Central memory CD8-positive, alpha-beta T cell (primary cell): ENCODE data around the gene PICK1.
A peak's percentile ranks its signal among the peaks of the same experiment; 100 is the strongest.

Experiments
- ATAC-seq: fragments of 150-1000 bp; cut with Tn5 transposase; replicated peaks from 2 replicates; pipeline ENCODE4 v1.10.0; 2022; ENCODE audit warnings: mild to moderate bottlenecking, moderate FRiP score, moderate number of reproducible peaks; ENCODE audit not compliant: poor library complexity, severe bottlenecking; ENCODE audit errors: extremely low read depth
- DNase-seq, 2 donors: peaks; one replicate each; pipeline ENCODE4 v3.0.0; 2021; ENCODE audit warnings: low spot score in 2 of 2
- H3K27ac Mint-ChIP-seq: one replicate; pipeline ENCODE4 v1.8.0; 2022; ENCODE audit warnings: low read depth, mild to moderate bottlenecking, moderate library complexity, mixed read lengths
- H3K27me3 Mint-ChIP-seq: one replicate; pipeline ENCODE4 v1.8.0; 2022; ENCODE audit warnings: mixed read lengths
- H3K36me3 Mint-ChIP-seq: one replicate; pipeline ENCODE4 v1.8.0; 2022; ENCODE audit warnings: mild to moderate bottlenecking, moderate library complexity, mixed read lengths; ENCODE audit not compliant: insufficient read depth
- H3K4me1 Mint-ChIP-seq: one replicate; pipeline ENCODE4 v1.8.0; 2022; ENCODE audit warnings: mixed read lengths
- H3K4me3 Mint-ChIP-seq: one replicate; pipeline ENCODE4 v1.8.0; 2022; ENCODE audit warnings: mild to moderate bottlenecking, moderate library complexity, mixed read lengths
- H3K9me3 Mint-ChIP-seq: one replicate; pipeline ENCODE4 v1.8.0; 2022; ENCODE audit warnings: mixed read lengths

PICK1 gene

DNA sequence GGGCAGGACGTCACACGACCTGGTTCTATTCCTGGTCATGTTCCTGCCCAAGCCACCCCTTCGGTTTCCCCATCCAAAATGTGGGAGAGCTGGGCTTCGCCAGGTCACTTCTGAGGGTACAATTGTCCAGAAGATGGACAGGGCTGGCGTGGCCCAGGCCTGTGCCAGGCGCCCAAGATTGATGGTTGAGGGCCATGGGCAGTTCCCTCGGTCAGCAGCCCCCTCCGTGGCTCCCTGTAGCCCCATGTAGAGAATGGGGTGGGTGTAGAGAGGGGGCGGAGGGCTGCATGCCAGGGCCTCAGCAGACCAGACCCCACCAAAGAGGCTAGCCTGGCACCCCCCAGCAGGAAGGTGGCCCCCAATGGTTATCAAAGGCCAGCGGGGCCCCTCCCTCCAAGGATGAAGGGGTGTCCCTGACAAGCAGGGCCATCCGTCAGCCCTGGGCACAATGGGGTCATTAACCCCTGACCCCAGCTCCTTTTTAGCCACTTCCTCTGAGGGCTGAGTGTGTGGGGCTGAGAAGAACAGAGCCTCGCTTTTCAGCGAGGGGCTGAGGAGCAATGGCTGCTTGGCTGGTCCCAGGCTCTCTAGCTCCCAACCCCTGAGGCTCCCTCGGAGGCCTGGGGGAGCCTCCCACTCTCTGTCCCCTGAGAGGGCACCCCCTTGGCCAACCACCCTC, 11.0 kb upstream of the PICK1 start:
- Mint-ChIP-seq H3K9me3 (no peaks in the 10 kb centered on the region), H3K4me1 (peaks cover 1% of the 10 kb centered on the region), H3K27ac (no peak overlapping the region), H3K4me3 (no peak overlapping the region), H3K27me3 (peaks cover under 1% of the 10 kb centered on the region), H3K36me3 (no peaks in the 10 kb centered on the region)
- DNase-seq: no peak
- no peak for ATAC-seq

DNA sequence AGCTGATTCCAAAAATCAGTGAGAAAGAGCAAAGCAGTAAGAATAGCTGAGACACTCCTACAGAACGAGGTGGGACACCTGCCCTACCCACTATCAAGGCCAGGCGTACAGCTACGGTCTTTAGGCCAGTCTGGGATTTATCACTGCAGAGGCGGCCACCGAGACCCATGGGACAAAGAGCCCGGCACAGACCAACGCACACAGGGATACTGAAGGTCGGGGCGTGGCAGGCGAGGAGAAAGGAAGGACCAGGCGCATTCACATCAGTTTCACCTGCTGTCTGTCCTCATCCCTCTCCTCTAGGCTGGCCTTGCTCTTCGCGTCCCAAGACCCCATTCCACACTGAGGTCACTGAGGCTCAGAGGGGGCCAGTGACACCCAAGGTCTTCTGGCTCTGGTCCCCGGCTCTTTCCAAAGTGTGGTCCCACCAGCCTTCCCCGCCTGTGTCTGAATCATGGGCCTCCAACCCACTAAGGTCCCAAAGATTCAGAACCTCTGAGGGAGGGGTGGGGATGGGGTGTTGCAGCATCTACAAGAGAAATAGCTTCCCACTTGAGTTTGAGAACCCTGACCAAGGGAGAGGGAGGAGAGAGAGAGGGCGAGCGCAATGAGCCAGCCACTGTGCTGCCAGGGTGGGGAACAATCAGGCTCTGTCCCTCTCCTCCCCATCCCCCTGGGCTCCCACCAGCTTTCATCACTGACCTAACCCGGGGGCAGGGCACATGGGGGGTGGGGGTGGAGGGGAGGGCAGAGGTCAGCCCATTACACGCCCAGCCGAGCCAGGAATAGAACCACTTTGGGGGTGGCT, 7.2 kb upstream of the PICK1 start:
- Mint-ChIP-seq H3K27ac (no peak overlapping the region), H3K4me1 (peaks cover 5% of the 10 kb centered on the region), H3K4me3 (no peak overlapping the region), H3K9me3 (no peaks in the 10 kb centered on the region), H3K27me3 (no peaks in the 10 kb centered on the region), H3K36me3 (peaks cover 1% of the 10 kb centered on the region)
- ATAC-seq: no peak
- no peak for DNase-seq

DNA sequence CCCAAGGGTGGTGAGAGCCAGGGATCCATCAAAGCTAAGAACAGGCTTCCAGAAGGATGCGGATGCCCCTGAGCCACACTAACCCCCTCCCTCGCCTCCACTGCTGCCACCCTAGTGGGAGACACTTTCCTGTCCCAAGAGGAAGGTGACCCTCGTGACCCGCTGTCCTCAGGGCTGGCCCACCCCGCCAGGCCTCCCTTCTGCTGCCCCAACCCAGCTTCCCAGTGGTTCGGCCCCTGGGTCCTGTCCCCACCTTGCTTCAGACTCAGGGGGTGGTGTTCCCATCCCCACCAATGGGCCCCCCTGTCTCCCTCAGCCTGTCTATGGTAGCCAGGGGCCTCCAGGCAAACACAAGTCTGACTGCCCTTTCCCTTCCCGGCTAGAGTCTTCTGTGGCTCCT, 6.5 kb upstream of the PICK1 start:
- peaks cover 2% of the 10 kb centered on the region for H3K36me3 Mint-ChIP-seq
- no peak overlapping the region for H3K4me3 Mint-ChIP-seq
- no peaks in the 10 kb centered on the region for H3K9me3 Mint-ChIP-seq
- no peak for DNase-seq
- H3K27ac Mint-ChIP-seq: no peak overlapping the region
- H3K4me1 Mint-ChIP-seq: peaks cover 5% of the 10 kb centered on the region
- H3K27me3 Mint-ChIP-seq: no peaks in the 10 kb centered on the region
- ATAC-seq: no peak

DNA sequence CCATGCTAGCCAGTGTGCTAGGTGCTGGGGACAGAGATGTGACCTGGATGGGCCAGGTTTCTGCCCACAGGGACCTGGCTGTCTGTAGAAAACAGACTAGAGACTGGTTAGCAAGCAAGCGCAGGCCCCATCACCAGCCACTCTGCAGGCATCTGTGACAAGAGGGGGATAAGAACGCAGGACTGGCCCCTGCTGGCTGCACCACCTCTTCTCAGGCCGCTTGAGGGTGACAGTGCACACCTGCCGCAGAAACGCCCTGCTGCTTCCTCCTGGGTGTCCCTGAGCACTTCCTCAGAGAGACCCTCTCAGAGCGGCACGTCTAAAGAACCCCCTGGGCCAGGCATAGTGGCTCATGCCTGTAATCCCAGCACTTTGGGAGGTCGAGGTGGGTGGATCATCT, 5.9 kb upstream of the PICK1 start:
- Mint-ChIP-seq H3K4me3 (no peak overlapping the region), H3K27ac (no peak overlapping the region), H3K4me1 (peaks cover 5% of the 10 kb centered on the region), H3K27me3 (no peaks in the 10 kb centered on the region), H3K9me3 (no peaks in the 10 kb centered on the region), H3K36me3 (peaks cover 2% of the 10 kb centered on the region)
- DNase-seq: no peak
- ATAC-seq: no peak

DNA sequence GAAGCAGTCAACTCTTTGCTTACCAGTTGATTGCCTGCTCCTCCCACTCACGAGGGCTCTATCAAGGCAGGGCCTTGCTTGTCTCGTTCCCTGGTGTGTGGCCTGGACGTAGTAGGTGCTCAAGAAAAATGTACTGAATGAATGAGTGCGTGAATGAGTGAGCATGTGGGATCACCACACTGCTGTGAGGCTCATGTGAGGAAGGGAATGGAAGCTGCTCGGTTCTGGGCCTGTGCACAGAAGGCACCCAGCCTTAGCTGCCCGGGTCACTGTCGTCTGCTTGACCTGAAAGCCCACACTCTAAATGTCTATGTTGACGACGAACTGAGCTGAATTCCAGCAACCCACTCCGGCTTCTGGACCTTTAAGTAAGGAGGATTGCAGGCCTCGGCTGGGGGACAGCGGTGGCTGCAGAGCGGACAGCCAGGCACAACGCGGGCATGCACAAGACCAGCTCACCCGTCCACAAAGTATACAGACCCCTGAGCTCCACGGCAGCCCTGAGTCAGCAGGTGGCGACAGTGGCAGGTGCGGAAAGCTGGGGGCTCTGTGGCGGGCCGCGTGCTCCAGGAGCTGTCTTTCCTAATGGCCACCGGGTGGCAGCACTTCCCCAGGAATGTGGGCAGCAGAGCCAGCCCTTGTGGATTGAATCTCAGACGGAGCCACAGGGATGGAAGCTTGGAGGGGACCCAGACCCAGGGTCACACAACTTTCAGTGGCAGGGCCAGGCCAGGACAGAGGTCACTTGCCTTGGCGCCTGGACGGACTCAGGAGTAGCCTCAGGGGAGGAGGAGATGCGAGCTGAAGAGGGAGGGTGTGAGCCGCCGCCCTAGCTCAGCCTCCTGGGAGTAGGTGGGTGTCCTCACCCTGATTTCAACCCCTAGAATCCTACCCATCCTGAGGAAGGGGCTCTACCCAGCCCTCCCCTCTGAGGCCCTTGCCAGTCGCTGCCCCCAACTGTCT, 5.0 kb upstream of the PICK1 start:
- H3K9me3 Mint-ChIP-seq: no peaks in the 10 kb centered on the region
- peak; percentile 64 to 75 for DNase-seq
- no peak overlapping the region for H3K4me3 Mint-ChIP-seq
- ATAC-seq: peak; percentile 77
- H3K27ac Mint-ChIP-seq: no peak overlapping the region
- H3K4me1 Mint-ChIP-seq: peaks cover 13% of the 10 kb centered on the region
- no peaks in the 10 kb centered on the region for H3K27me3 Mint-ChIP-seq
- H3K36me3 Mint-ChIP-seq: peaks cover 9% of the 10 kb centered on the region

DNA sequence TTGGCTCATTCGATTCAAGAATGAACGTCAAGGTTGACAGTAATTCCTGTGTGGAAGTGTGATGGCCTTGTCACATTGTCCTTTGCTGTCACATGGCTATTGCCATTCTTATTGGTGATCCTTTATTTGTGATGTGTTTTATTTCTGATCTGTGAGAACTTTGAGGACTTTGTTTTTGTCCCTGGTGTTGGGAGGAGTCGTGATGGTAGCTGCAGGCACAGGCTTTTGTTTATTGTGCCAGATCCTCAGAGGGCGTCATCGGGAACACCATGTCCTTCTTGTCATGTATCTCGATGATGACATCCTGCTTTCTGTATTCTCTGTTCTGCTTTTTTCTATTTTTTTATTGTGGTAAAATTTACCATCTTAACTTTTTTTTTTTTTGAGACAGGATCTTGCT, 5.6 kb downstream of the PICK1 start:
- Mint-ChIP-seq H3K9me3 (no peaks in the 10 kb centered on the region), H3K4me3 (no peak overlapping the region), H3K27me3 (no peaks in the 10 kb centered on the region), H3K4me1 (peaks cover 8% of the 10 kb centered on the region), H3K27ac (no peak overlapping the region), H3K36me3 (peaks cover 24% of the 10 kb centered on the region)
- ATAC-seq: no peak
- no peak for DNase-seq

DNA sequence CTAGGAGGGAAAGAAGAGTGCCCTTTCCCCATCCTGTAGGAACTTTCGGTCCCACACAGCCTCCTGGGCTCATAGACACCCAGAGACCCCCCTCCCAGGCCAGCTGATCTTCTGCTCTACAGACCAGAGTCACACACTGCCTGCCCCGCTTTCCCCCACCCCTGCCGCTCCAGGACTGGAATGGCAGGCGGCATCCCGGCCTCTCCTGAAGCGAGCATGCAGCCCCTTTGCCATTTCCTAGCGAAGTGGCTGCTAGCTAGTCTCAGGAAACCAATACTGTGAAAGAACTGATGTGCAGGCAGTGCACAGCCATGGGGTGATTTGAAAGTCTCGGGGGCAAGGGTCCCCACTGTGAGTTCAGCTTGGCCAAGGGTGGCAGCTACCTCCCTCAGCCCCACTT, 8.3 kb downstream of the PICK1 start:
- Mint-ChIP-seq H3K4me1 (no peaks in the 10 kb centered on the region), H3K27me3 (no peaks in the 10 kb centered on the region), H3K9me3 (no peaks in the 10 kb centered on the region), H3K27ac (no peak overlapping the region), H3K4me3 (no peak overlapping the region), H3K36me3 (peaks cover 22% of the 10 kb centered on the region)
- ATAC-seq (no peak), DNase-seq (no peak)

DNA sequence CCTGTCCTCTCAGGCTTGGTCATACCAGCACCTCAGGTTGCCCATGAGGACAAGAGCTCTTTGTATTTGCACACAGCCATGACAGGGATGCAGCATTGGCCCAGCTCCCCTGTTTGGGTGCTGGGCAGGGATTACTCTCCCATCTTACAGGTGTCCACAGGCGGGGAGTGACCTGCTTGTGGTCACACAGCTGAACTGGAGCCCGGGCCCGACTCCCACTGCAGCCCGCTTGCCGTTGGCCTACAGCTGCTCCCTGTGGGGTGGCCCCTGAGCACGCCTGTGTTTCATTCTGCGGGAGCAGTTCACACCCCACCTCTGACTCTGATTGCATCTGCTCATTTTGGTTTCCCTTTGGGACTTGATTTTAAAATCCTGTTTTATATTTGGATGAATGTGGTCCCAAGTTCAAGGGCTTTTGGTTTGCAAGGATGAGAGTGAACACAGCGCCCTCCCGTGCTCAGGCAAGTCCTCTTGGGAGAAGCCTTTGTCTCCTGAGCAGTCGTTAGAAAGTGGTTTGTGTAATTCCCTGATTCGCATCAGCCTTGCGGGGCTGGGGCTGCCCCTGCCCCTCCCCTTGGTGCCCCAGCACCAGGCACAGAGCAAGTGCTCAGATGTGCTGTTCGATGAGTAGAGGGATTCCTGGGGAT, 9.3 kb downstream of the PICK1 start:
- Mint-ChIP-seq H3K4me1 (no peaks in the 10 kb centered on the region), H3K27me3 (no peaks in the 10 kb centered on the region), H3K9me3 (no peaks in the 10 kb centered on the region), H3K36me3 (peaks cover 22% of the 10 kb centered on the region), H3K27ac (no peak overlapping the region), H3K4me3 (no peak overlapping the region)
- DNase-seq: no peak
- no peak for ATAC-seq

DNA sequence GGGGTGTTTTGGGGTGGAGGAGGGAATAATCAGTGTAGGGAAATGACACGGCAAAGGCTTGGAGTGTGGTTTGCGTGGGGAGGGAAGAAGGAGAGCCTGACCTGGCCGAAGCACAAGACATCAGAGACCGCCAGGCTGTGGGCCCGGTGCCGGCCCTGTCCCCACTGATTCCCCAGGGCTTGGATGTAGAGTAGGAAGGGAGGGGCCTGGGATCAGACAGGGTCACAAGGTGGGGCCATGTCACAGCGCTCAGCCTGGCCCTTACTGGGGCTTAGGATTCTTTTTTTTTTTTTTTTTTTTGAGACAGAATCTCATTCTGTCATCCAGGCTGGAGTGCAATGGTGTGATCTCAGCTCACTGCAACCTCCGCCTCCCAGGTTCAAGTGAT, 9.8 kb downstream of the PICK1 start:
- no peak overlapping the region for H3K27ac Mint-ChIP-seq
- DNase-seq: no peak
- H3K4me3 Mint-ChIP-seq: no peak overlapping the region
- no peaks in the 10 kb centered on the region for H3K27me3 Mint-ChIP-seq
- H3K4me1 Mint-ChIP-seq: no peaks in the 10 kb centered on the region
- H3K36me3 Mint-ChIP-seq: peaks cover 20% of the 10 kb centered on the region
- ATAC-seq: no peak
- H3K9me3 Mint-ChIP-seq: no peaks in the 10 kb centered on the region

DNA sequence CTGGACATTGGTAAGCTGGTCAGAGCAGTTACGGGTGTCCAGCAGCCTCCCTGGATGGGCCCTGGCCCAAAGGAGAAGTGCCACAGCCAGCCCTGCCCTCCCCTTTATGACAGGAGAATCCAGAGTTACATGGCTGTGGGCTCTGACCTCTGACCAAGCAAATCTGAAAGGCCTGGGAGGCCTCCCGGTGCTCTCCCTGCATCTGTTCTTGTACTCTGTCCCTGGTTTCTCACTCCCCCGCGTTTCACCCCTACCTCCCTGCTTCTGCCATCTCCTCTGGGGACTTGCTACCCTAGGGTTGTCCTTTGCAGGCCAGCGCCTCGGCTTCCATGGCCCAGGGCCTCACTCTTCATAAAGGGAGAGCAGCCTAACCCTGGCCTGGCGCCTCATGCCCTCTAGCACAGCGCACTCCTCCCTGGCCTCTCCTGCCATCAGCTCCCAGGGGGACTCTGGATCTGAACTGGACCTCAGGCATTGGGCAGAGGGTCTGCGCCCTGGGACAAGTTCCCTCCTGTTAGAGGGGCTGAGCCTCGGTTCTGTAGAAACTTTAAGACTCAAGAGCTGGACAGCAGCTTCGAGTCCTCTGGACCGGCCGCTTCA, 10.7 kb downstream of the PICK1 start:
- no peak overlapping the region for H3K4me3 Mint-ChIP-seq
- H3K4me1 Mint-ChIP-seq: no peaks in the 10 kb centered on the region
- H3K9me3 Mint-ChIP-seq: no peaks in the 10 kb centered on the region
- DNase-seq: no peak
- H3K27me3 Mint-ChIP-seq: no peaks in the 10 kb centered on the region
- H3K36me3 Mint-ChIP-seq: peaks cover 23% of the 10 kb centered on the region
- no peak overlapping the region for H3K27ac Mint-ChIP-seq
- ATAC-seq: no peak

DNA sequence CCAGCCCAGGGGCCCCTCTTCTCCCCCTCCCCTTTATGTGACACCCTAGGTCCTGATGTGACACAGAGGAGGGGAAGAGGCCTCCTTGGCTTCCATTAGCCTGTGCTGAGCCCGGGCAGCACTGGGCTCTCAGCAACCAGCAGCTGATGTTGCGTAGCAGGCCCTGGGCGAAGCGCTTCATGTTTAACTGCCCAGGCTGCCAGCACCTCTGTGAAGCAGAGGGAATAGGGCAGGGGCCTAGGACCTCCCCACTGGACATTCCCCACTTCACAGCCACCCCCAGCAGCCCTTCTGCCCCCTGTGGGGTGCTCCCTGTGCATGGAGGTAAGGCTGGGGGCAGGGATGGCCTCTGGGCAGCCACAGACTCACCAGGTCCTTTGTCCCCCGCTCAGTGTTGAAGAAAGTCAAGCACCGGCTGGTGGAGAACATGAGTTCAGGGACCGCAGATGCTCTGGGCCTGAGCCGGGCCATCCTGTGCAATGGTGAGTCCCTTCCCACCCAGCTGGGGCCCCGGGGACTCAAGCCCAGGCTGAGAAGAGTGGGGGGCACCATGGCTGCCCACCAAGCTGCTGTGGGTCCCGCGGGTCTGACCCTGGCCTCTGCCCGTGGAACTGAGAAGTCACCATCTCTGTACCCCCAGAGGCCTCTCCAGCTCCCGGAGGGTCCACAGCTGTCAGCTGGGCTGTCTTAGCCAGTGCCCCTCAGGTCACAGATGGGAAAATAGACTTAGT, 11.6 kb downstream of the PICK1 start:
- Mint-ChIP-seq H3K9me3 (no peaks in the 10 kb centered on the region), H3K27ac (no peak overlapping the region), H3K27me3 (no peaks in the 10 kb centered on the region), H3K4me1 (no peaks in the 10 kb centered on the region), H3K36me3 (peaks cover 19% of the 10 kb centered on the region), H3K4me3 (no peak overlapping the region)
- ATAC-seq: no peak
- DNase-seq: no peak
